Cerebellar cortex (tissue), 1 donor: ENCODE data around the gene THEM4.
A peak's percentile ranks its signal among the peaks of the same experiment; 100 is the strongest.
"Not testable (repeated sequence)": the region's sequence is repeated elsewhere in the genome, so short reads cannot be mapped to it uniquely, and the experiment has no call there.

Experiments
- DNase-seq: peaks from one replicate; pipeline ENCODE4 v3.0.0-alpha.2; 2015; ENCODE audit warnings: low spot score

Gene THEM4

DNA sequence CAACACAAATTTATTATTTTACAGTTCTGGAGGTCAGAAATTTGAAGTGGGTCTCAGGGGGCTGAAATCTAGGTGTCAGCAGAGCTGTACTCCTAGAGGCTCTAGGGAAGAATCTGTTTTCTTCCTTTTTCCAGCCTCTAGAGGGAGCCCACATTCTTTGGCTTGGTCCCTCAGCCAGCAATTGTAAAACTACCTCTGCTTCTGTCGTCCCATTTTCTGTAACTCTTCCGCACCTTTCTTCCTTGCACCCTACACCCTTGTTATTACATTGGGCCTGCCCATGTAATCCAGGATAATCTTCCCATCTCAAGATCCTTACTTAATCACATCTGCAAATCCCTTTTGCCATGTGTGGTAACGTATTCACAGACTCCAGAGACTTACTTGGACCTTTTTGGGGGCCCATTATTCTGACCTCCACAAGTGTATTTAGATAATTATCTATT lies 24.8 kb upstream of the THEM4 start:
- peak; percentile 26 for DNase-seq

DNA sequence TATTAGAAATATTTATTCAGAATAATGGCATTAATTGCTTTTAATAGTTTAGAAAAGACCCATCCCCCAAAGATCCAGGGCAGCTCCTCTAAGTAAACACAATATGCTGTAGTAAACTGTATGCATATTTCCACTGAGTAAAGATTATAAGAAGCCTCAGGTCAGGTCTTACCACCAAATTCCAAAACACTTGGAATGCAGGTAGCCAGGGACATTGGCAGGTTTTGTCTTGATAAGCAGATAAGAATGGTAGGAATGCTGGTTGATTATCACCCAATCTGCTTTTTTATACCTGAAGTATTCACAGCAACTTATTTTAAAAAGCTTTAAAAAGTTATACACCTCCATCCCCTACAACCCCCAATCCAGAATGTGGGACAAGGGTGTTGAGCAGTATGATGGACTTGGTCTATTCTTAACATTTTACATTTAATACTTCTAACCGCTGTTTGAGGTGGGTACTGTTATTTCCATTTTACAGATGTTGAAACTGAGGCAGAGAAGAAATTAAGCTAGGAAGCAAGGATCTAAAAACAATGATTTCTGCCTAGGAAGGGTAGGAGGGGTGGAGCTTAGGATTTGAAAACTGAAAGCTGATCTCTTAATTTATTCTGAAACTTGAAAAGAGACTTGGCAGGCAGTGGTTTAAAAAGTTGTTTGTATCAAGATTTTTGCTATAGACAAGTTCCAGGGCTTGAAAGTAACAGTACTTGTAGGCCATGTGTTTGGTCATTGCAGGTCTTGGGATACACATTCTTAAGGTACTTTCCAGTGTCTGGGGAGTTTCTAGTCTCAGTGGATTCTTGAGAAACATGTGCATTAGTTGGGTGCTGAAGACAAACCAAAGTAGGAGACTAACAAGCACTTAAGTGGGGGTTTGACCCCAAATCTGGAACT lies 15.6 kb upstream of the THEM4 start:
- DNase-seq = no peak

DNA sequence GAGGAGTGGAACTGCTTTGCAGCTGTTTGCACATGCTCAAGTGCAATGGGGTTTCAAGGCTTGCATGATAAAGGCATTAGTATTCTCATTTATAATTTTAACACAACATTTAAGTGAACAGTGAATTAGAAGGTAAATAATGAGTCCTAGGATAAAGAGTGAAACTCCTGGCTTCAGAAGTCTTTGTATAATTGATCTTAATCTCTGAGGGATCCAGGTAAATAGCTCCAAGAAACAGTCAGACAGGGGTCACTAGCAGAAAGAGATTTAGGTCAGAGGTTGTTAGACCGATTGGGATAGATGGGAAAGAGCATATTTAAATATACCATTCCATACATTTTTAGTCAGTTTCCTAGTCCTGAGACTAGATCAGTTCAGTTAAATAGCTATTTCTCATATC lies 14.1 kb upstream of the THEM4 start:
- no peak for DNase-seq

DNA sequence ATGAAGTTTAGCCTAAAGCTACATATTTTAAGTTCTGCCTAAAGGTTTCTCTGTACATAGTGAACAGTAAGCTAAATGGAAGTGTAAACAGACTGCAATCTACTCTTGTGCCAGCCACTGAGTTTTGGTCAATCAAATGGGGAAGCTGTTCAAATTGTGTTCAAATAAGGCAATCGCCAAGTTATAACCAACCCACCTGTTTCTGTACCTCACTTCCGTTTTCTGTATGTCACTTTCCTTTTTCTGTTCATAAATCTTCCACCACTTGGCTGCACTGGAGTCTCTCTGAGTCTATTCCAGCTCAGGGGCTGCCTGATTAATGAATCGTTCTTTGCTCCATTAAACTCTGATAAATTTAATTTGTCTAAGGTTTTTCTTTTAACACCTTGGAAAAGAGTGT lies 10.8 kb upstream of the THEM4 start:
- DNase-seq = no peak

DNA sequence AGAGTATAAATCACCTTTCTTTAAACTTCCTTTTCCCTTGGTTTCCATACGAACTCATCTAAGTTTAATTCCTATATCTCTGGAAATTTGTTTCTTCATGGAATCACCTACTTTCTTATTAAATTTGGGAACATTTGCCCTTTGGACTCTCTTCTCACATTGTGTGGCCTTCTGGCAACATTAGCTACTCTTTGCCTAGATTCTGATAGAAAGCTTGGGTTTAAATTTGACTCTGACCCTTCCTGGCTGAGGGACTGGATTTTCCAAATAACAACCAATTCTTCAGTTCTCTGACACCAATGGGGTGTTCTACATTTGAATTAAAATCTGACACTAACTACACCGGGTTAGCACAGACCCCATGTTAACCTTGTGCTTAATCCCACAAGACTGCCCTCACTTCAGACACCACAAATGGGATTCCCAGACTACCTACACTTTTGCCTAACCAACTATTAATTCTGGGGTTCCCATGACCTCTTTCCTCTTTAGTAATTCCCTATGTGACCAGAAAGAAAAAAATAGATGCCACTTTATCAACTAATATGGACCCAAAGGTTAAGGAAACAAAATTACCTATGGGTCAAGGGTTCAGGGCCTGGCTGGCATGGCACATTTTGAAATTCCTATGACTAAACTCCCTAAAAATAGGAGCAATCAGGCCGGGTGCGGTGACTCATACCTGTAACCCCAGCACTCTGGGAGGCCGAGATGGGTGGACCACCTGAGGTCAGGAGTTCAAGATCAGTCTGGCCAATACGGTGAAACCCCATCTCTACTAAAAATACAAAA lies 9.7 kb upstream of the THEM4 start:
- DNase-seq = no peak

DNA sequence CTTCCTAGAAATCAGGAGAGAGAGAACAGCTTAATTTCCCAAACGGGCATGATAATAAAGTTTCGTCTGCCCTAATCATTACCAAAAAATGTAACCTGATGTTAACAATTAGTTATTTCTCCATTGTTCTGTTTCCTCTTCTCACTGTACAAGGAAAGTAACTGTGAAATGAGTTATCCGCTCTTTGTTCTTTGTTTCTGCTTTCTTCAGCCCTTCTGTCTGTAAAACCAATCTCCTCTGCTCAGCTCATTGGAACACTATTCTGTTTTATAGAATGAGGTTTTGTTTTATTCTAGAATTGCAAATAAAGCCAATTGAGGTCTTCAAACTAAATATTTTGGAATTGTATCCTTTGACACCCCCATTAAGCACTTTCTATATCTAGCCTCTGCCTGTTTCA lies 8.8 kb upstream of the THEM4 start:
- no peak for DNase-seq

DNA sequence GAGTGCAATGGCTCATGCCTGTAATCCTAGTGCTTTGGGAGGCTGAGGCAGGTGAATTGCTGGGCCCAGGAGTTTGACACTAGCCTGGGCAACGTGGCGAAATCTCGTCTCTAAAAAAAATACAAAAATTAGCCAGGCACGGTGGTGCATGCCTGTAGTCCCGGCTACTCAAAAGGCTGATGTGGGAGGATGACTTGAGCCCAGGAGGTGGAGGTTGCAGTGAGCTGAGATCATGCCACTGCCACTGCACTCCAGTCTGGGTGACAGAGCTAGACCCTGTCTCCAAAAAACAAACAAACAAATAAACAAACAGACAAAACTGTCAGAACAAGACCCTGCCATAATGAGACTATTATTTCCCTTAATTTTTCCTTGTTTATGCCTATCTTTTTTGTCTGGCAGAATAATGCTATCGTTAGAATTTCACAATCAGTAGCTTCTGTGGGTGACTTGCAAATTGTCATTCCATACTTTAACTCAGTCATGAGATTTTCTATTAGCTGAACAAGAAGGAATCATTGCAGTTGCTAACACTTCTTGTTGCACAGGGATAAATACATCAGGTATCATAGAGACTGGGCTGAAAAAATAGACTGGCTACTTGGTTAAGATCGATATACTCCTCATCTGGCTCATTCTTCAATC lies 7.5 kb upstream of the THEM4 start:
- no peak for DNase-seq

DNA sequence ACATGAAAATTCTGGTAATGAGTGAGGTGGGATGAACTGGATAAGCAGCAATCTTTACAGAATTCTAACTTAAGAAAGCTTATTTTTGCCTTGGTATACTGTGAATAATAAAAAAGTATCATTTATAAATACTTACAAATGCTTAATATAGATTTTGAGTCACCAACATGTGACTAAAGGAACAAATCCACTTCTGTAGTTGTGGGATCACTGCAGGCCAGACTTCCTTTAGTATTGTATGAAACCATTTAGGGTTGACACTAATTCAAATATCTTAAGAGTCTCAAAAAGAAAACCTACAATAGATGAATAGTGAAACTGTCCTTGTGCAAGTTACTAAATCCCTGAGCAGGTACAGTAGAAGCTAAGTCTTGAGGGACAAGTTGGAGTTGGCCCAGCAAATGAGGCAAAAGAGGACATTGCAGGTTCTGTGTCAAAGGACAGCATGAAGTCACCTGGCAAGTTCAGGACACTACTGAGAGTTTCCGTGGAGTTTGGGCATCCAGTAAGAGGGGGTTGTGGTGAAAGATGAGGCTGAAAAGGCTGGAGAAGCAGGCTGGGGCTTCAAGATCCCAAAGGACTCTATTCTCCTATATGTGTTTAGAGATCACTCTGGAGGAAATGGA lies 5.9 kb upstream of the THEM4 start:
- DNase-seq = no peak

DNA sequence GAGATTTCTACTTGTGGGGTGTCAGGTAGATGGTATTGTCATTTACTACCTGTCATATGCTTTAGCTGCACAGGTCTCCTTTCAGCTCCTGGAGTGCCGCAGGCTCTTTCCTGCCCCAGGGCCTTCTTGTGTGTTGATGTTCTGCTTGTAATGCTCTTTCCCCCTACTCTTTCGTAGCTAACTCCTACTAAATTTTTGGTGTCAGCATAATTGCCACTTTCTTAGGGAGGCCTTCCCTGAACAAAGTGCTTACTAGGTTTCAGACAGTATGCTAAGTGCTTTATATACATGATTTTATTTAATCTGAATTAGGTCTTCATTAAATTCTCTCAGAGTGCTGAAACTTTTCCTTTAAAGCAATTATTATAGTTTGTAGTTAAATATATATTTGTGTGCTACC lies 4.8 kb upstream of the THEM4 start:
- no peak for DNase-seq

DNA sequence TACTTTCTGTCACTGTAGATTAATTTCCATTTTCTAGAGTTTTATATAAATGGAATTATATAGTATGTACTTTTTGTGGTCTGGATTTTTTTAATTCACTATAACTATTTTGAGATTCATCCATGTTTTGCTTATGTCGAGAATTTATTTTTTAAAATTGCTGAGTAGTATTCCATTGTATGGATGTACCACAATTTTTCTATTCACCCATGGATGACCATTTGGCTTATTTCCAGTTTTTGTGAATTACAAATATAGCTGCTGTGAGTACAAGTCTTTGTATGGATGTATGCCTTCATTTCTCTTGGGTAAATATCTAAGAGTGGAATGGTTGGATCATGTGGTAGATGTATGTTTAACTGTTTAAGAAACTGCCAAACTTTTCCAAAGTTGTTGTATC lies 3.7 kb upstream of the THEM4 start:
- DNase-seq = no peak

DNA sequence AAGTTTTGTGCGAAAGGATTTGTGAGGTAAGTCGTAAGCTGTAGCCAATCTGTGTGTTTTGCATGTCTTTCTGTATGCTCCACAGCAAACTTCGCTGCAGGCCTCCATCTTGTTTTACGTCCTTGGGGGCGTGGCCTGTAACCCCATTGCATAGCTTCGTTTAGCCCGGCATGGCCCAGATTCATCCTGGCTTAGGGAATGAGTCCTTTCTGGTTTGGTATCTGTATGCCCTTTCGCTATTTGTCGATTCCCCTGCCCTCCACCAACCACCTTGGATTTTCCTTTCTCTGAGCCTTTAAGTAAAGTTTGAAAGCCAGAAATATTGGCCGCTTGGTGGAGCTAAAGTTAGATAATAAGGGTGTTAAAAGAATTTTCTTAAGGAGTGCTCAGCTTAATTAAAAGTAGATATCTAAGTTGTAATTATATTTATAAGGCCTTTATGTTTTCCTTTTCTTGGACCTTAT lies 1.1 kb downstream of the THEM4 start:
- no peak for DNase-seq

DNA sequence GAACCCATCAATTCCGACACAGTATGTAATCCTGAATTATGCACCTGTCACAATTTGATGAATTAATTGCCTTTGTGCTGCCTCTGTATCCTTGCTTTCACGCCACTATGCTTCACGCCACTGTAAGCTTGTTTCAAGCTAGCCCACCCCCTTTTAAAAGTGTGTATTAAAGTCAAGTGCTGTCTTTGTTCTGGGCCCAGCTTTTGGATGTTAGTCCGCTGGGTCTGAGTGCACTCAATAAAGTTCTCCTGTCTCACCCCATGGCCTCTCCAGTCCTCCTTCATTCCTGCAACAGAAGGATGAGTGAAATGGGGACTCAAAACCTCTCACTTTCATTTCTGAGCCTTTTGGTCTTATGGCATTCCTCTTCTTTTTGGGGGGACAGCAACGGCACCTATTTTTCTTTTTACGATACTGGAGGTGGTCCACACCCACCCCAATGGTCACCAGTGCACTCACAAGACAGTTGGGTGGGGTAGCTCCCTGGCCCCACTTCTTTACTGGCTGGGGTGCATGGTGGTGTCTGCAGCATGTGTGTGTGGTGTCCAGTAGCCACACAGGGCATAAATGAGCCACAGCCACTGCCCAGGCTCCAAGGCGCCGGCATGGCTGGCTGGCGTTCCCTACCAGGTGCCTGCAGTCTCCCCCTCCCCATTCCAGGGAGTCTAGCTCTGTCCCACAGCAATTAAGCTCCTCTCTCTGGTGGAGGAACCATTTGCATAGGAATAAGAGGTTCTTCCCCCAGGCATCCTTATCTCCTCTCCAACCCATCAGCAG lies 1.8 kb downstream of the THEM4 start:
- no peak for DNase-seq

DNA sequence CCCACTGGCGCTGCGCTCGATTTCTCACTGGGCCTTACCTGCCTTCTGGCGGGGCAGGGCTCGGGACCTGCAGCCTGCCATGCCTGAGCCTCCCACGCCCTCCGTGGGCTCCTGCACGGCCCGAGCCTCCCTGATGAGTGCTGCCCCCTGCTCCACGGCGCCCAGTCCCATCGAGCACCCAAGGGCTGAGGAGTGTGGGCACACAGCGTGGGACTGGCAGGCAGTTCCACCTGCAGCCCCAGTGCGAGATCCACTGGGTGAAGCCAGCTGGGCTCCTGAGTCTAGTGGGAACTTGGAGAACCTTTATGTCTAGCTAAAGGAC lies 3.0 kb downstream of the THEM4 start:
- DNase-seq = not testable (repeated sequence)

DNA sequence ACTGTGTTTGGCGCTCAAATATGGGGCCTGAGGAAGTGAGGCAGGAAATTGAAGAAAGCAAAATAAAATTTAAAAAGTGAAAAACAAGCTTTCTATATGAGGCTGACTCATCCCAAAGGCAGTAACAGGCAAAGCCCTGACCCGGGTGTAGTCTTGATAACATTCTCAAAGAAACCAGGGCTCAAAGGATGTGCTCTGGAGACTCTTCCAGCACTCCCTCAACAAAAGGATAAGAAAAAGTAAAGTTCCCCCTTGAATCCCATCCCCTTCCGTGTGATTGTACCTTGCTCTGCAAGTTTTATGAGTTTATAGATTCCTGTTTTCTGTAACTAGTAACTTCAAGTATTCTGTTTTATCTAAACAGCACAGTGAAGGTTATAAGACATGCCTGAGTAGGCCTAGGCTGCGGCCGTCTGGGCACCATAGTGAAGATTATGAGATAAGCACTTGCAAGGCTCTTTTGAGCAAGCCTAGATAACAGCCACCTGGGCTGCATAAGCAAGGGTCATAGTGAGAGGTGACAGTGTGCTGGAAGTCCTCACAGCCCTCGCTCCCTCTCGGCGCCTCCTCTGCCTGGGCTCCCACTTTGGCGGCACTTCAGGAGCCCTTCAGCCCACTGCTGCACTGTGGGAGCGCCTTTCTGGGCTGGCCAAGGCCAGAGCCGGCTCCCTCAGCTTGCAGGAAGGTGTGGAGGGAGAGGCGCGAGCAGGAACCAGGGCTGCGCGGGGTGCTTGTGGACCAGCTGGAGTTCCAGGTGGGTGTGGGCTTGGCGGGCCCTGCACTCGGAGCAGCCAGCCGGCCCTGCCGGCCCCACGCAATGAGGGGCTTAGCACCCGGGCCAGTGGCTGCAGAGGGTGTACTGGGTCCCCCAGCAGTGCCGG lies 3.6 kb downstream of the THEM4 start:
- not testable (repeated sequence) for DNase-seq

DNA sequence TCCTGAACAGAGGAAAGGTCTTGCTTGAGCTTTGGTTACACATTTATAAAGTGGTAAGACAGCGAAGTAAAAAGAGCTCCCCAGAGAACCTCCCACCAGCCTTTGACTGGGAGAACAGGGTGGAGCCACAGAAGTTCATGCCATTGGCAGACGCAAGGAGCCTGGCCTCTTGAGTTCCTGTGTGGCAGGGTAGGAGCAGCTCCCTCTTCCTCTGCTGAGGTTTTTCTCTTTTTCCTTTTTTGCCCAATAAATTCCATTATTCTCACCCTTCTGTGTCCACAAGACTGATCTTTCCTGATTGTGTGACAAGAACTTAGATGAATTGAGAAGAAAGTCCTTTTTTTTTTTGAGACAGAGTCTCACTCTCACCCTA lies 4.3 kb downstream of the THEM4 start:
- no peak for DNase-seq

DNA sequence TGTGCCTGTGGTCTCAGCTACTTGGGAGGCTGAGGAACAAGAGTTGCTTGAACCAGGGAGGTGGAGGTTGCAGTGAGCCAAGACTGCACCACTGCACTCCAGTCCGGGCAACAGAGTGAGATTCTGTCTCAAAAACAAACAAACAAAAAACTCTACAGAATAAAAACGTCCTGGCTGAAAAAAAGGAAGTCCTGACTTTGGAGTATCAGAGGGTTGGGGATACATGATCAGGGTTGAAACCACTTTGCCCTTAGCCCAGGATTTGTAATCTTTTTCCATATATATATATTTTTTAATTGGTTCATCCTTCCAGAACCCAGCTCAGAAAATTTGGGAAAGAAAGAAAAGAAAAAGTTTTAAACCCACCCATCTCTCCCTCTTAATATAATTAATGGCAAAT lies 6.5 kb downstream of the THEM4 start:
- DNase-seq = no peak

DNA sequence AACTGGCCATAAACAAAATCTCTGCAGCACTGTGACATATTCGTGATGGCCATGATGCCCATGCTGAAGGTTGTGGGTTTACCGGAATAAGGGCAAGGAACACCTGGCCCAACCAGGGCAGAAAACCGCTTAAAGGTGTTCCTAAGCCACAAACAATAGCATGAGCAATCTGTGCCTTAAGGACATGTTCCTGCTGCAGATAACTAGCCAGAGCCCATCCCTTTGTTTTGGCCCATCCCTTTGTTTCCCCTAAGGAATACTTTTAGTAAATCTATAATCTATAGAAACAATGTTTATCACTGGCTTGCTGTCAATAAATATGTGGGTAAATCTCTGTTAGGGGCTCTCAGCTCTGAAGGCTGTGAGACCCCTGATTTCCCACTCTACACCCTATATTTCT lies 8.5 kb downstream of the THEM4 start:
- DNase-seq = not testable (repeated sequence)

DNA sequence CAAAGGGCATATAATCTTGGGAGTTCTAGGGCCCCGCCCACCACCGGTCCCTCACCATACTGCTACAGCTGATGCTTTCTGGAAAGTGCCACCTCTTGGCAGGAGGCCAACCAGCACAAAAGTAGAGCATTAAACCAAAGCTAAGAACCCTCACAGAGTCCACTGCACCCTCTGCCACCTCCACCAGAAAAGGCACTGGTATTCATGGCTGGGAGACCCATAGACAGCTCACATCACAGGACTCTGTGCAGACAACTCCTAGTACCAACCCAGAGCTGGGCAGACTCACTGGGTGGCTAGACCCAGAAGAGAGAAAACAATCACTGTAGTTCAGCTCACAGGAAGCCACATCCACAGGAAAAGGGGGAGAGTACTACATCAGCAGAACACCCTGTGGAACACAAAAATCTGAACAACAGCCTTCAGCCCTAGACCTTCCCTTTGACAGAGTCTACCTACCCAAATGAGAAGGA lies 10.8 kb downstream of the THEM4 start:
- DNase-seq = no peak

DNA sequence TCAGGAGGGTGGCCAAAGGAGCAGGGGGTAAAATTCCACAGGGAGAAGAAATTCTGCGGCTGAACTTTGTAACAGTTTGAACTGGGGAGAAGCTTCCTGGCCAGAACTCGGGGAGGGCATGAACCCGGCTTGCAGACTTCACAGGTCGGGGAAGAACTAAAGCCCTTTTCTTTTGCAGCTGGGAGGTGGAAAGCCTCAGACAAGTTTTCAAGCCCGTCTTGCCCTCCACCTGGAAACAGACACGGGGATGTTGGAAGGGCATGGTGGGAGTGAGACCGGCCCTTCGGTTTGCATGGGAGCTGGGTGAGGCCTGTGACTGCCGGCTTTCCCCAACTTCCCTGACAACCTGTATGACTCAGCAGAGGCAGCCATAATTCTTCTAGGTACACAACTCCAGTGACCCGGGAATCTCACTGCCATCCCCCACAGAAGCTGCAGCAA lies 11.3 kb downstream of the THEM4 start:
- no peak for DNase-seq

DNA sequence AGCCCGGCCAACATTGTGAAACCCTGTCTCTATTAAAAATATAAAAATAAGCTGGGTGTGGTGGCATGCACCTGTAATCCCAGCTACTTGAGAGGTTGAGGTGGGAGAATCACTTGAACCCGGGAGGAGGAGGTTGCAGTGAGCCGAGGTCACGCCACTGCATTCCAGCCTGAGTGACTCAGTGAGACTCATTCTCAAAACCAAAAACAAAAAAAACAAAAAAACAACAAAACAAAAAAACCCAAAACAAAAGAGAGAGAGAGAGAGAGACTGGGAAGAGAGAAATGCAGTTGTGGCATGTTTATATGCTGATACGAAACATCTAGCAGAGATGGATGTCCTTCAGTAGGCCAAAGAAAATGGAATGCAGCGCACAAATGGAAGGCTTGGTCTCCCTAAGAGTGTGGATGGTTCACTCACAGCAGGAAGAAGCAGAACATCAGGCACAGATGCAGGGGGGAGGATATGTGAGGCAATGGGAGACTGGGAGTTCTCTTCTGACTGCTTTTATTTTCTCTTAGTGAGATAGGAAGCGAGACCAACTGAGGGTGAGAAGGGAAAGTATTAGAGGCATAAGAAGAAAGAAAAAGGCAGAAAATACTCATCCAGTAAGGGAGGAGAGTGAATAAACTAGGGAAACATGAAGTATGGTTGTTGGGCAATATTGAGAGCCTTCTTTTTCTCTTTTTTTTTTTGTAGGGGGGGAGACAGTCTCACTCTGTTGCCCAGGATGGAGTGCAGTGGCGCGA lies 16.0 kb downstream of the THEM4 start:
- no peak for DNase-seq
